Esophagus muscularis mucosa (tissue), 4 donors: ENCODE data around the gene PDK1.

Experiments
- EP300 ChIP-seq: sonication (generic); formaldehyde crosslinking; IDR thresholded peaks from one replicate; pipeline ENCODE4 v1.6.1; 2017; ENCODE audit warnings: antibody characterized with exemption
- POLR2A ChIP-seq: fragments of 450-650 bp; IDR thresholded peaks from one replicate; pipeline ENCODE4 v1.6.1; 2017; ENCODE audit warnings: antibody characterized with exemption, moderate library complexity, mild to moderate bottlenecking, low read depth
- TF ChIP-seq, protein P1 (sequence below), 3 experiments: fragments of 200-600 bp in 2 of 3; fragments of 450-650 bp in 1 of 3; sonication (generic) in 2 of 3; IDR thresholded peaks; one replicate each; pipeline ENCODE4 v1.5.1; 2017 to 2019; ENCODE audit warnings: antibody characterized with exemption in 3 of 3, mild to moderate bottlenecking in 2 of 3, moderate library complexity in 1 of 3

DNA sequence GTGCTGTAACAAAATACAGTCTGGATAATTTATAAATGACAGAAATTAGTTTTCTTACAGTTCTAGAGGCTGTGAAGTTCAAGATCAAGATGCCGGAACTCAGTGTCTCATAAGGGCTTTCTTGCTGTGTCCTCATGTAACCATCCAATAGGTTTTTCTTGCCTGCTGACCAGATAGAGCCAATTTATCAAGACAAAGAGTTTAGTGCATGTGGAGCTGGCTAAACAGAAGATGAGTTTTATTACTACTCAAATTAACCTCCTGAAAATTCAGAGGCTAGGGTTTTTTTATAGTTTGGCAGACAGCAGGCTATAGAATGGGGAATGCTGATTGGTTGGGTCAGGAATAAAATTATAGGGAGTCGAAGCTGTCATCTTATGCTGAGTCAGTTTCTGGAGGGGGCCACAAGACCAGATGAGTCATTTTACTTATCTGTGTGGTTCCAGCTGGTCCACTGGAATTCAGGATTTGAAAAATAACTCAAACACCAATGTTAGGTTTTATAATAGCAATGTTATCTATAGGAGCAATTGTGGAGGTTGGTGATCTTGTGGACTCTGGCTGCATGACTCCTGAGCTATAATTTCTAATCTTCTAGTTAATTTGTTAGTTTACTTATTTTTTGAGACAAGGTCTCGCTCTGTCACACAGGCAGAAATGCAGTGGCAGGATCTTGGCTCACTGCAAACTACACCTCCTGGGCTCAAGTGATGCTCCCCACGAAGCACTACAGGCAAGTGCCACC, 3.2 kb upstream of the PDK1 start:
- TF ChIP-seq, protein P1, sequence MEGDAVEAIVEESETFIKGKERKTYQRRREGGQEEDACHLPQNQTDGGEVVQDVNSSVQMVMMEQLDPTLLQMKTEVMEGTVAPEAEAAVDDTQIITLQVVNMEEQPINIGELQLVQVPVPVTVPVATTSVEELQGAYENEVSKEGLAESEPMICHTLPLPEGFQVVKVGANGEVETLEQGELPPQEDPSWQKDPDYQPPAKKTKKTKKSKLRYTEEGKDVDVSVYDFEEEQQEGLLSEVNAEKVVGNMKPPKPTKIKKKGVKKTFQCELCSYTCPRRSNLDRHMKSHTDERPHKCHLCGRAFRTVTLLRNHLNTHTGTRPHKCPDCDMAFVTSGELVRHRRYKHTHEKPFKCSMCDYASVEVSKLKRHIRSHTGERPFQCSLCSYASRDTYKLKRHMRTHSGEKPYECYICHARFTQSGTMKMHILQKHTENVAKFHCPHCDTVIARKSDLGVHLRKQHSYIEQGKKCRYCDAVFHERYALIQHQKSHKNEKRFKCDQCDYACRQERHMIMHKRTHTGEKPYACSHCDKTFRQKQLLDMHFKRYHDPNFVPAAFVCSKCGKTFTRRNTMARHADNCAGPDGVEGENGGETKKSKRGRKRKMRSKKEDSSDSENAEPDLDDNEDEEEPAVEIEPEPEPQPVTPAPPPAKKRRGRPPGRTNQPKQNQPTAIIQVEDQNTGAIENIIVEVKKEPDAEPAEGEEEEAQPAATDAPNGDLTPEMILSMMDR (IDR thresholded peaks at IDR 0.05), result no peak
- TF ChIP-seq POLR2A (no peak), EP300 (no peak)
